Right atrium auricular region (tissue), 2 donors: Measurements from ENCODE around the gene DNM1. TPM values are rescaled to one million over a fixed set of nuclear protein-coding genes. Genes with fewer than 3 reads are reported as not detected.

Experiments used
- DNase-seq: peaks from one replicate; pipeline ENCODE4 v3.0.0-alpha.2; 2019; ENCODE audit warnings: low spot score
- H3K27ac ChIP-seq, 2 donors: fragments of 200-600 bp; sonication (generic); 1 replicate in 1 of 2; 2 replicates in 1 of 2; pipeline ENCODE4 v1.5.1; 2016 to 2019
- H3K27me3 ChIP-seq, 2 donors: fragments of 200-600 bp; sonication (generic); one replicate each; pipeline versions ENCODE4 v1.5.1 to v1.6.0; 2017 to 2019
- H3K36me3 ChIP-seq: fragments of 200-600 bp; sonication (generic); one replicate; pipeline ENCODE4 v1.5.1; 2016
- H3K4me1 ChIP-seq, 2 donors: fragments of 200-600 bp; sonication (generic); one replicate each; pipeline versions ENCODE4 v1.5.1 to v1.6.0; 2017 to 2019
- H3K4me3 ChIP-seq, 2 donors: fragments of 200-600 bp; sonication (generic); 1 replicate in 1 of 2; 2 replicates in 1 of 2; pipeline ENCODE4 v1.5.1; 2017 to 2019; ENCODE audit warnings: mild to moderate bottlenecking in 1 of 2, moderate library complexity in 1 of 2
- H3K9me3 ChIP-seq, 2 donors: fragments of 200-600 bp; sonication (generic); one replicate each; pipeline ENCODE4 v1.5.1; 2019
- total RNA-seq, 2 donors: library from RNA; depleted of rRNA; stranded (reverse); fragments of >200 nt; gene quantifications; one replicate each; pipeline ENCODE4 v1.1.0, GENCODE V29; 2016
- TF ChIP-seq, protein P1 (sequence below), 2 donors: fragments of 200-600 bp; sonication (generic); IDR thresholded peaks; one replicate each; pipeline ENCODE4 v1.5.1; 2019; ENCODE audit warnings: antibody characterized with exemption in 2 of 2

Gene DNM1
- total RNA-seq, 2 donors from 2014 or later, result 2.5 to 3.9 TPM

DNA sequence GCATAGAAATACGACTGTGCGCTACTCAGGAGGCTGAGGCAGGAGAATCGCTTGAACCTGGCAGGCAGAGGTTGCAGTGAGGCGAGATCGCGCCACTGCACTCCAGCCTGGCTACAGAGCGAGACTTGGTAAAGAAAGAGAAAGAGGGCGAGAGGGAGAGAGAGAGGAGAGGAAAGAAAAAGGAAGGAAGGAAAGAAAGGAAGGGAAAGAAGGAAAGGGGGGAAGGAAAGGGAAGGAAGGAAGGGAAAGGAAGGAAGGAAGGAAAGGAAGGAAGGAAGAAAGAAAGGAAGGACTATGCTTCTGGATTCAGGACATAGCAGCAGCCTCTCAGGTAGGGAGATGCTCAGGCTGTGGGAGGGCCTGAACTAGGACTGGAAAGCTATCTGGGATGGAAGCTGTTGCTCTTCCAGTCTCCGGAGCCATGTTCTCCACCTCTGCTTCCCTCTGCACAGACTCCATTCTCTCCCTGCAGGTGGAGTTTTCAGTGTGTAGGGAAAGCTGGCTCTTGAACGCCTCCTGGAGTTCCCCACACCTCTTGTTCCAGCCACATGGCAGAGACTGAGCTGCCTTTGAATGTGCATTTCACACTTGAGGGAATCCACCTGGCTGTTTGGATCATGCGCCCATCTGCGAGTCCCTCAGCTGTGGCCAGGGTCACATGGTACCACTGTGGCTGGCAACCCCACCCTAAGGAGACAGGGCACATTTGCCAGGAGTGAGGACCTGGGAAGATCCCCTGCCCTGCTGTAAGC is 82.0 kb downstream of the DNM1 start:
- no peak for DNase-seq
- Histone ChIP-seq H3K4me1 (peaks cover 0 to 7% of the 10 kb centered on the region in 2 donors), H3K4me3 (no peak overlapping the region), H3K27me3 (no peaks in the 10 kb centered on the region), H3K27ac (no peak overlapping the region), H3K9me3 (no peaks in the 10 kb centered on the region), H3K36me3 (peaks cover 18% of the 10 kb centered on the region)
- TF ChIP-seq, protein P1, sequence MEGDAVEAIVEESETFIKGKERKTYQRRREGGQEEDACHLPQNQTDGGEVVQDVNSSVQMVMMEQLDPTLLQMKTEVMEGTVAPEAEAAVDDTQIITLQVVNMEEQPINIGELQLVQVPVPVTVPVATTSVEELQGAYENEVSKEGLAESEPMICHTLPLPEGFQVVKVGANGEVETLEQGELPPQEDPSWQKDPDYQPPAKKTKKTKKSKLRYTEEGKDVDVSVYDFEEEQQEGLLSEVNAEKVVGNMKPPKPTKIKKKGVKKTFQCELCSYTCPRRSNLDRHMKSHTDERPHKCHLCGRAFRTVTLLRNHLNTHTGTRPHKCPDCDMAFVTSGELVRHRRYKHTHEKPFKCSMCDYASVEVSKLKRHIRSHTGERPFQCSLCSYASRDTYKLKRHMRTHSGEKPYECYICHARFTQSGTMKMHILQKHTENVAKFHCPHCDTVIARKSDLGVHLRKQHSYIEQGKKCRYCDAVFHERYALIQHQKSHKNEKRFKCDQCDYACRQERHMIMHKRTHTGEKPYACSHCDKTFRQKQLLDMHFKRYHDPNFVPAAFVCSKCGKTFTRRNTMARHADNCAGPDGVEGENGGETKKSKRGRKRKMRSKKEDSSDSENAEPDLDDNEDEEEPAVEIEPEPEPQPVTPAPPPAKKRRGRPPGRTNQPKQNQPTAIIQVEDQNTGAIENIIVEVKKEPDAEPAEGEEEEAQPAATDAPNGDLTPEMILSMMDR (IDR thresholded peaks at IDR 0.05), result no peak

DNA sequence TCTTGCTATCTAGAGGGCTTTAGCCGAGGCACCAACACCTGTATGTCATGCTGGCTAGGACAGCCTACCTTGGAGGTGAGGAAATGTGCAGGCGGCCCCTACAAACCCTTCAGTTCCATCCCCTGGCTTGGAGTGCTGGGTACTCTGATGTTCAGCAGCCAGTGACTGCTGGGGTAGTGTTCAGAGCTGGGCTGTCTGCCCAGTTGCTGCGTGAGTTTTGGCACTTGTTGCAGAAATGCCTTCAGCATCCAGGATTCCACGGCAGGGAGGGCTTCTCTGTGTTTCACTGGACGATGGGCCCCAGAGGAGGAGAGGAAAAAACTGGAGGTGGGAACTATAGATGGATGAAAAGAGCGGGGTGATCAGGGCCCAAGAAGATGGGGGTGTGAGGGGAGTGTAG is 83.3 kb downstream of the DNM1 start:
- Histone ChIP-seq H3K4me1 (peaks cover 0 to 7% of the 10 kb centered on the region in 2 donors), H3K4me3 (no peak overlapping the region), H3K36me3 (peaks cover 18% of the 10 kb centered on the region), H3K27ac (no peak overlapping the region), H3K9me3 (no peaks in the 10 kb centered on the region), H3K27me3 (no peaks in the 10 kb centered on the region)
- TF ChIP-seq, protein P1 (IDR thresholded peaks at IDR 0.05), result no peak
- no peak for DNase-seq

DNA sequence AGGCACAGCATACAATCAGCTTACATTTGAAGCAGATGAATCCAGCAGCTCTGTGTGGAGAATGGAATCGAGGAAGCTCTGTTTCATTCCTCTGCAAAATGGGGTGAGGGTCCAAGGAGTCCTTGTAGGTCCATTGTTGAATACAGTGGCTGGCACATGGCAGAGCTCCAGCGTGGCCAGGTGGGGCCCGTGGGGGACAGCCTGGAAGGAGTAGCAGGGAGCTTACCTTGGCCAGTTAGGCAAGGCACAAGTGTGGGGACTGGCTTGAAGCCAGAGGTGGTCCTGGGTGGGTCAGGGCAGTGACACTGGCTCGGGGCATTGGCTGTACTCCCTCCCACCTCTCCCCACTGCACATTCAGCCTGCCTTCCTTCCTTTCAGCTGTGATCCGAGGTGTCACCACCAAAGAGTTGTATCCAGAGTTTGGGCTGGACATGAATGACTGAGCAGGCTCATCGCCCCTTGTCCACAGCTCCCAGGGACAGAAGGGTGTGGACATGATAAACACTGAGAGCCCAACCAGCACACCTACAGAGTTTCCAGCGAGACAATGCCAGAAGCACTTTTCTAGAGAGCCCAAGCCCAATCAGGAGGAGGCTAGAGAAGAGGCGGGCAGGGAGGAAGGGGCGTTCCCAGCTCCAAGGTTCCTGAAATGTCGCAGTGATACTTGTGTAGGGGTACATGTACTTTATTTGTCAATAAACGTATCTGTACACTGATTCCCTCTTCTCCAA is 85.3 kb downstream of the DNM1 start:
- Histone ChIP-seq H3K9me3 (no peaks in the 10 kb centered on the region), H3K27me3 (no peaks in the 10 kb centered on the region), H3K27ac (no peak overlapping the region), H3K4me3 (no peak overlapping the region), H3K4me1 (peaks cover 0 to 7% of the 10 kb centered on the region in 2 donors), H3K36me3 (peaks cover 18% of the 10 kb centered on the region)
- no peak for DNase-seq
- TF ChIP-seq, protein P1 (IDR thresholded peaks at IDR 0.05), result no peak

DNA sequence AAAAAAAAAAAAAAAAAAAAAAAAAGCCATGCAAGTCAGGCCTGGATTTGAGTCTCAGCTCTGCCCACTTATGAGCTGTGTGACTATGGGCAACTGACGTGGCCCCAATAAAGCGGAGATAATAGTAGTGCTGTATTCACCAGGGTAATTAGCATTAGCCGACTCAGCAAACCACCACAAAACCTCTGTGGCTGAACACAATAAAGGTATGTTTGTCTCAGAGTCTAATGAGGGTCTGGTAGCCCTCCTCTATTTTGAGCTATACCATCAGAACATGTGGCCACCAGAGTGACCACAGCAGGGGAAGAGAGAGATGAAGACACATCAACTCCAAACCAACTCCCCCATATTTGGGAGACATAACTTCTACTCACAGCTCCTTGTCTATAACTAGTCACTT is 88.8 kb downstream of the DNM1 start:
- no peaks in the 10 kb centered on the region for H3K27me3 ChIP-seq
- no peak for DNase-seq
- TF ChIP-seq, protein P1 (IDR thresholded peaks at IDR 0.05), result no peak
- H3K4me1 ChIP-seq, result peaks cover 0 to 3% of the 10 kb centered on the region in 2 donors
- H3K4me3 ChIP-seq, result no peak overlapping the region
- no peaks in the 10 kb centered on the region for H3K36me3 ChIP-seq
- no peak overlapping the region for H3K27ac ChIP-seq
- H3K9me3 ChIP-seq, result no peaks in the 10 kb centered on the region

DNA sequence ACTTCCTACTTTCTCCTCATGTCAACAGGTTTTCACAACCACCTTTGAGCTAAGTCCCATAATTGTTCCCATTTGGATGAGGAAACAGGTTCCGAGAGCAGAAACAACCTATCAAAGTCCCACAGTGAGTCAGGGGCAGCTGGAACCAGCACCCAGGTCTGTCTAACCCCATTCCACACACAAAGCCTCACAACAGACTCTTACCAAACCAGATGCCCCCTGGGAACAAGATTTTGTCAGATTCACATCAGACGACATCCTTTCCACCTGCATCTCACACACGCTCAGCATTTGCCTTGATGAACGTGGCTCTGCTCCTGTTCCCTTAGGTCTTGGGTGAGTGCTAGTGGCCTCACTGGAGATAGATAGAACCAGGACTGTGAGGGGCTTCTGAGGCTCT is 89.9 kb downstream of the DNM1 start:
- Histone ChIP-seq H3K4me1 (peaks cover 0 to 3% of the 10 kb centered on the region in 2 donors), H3K9me3 (no peaks in the 10 kb centered on the region), H3K4me3 (no peak overlapping the region), H3K27ac (no peak overlapping the region), H3K27me3 (no peaks in the 10 kb centered on the region), H3K36me3 (no peaks in the 10 kb centered on the region)
- no peak for DNase-seq
- TF ChIP-seq, protein P1 (IDR thresholded peaks at IDR 0.05), result no peak
